OCI-LY3 (cell line): ENCODE results near the gene TRIM4.
"Not testable (repeated sequence)": the region's sequence is repeated elsewhere in the genome, so short reads cannot be mapped to it uniquely, and the experiment has no call there.

ENCODE experiments used
- H2AFZ ChIP-seq: fragments of 200-600, 300-600 bp; shearing (Covaris generic); 2 replicates; pipeline ENCODE4 v1.6.0; 2014; ENCODE audit warnings: antibody characterized with exemption, low read depth, low read length
- H3K27ac ChIP-seq: fragments of 200-600, 300-600 bp; sonication (generic); 2 replicates; pipeline ENCODE4 v1.5.1; 2014; ENCODE audit warnings: mild to moderate bottlenecking, low read length, moderate library complexity, mixed read lengths
- H3K27me3 ChIP-seq: fragments of 200-600, 300-600 bp; sonication (generic); 2 replicates; pipeline ENCODE4 v1.6.1; 2014; ENCODE audit warnings: low read depth, low read length, mixed read lengths
- H3K36me3 ChIP-seq: fragments of 200-600, 300-600 bp; sonication (generic); replicated peaks from 2 replicates; pipeline ENCODE3; 2014; ENCODE audit warnings: low read depth, low read length, mixed read lengths
- H3K4me1 ChIP-seq: fragments of 300-600, 200-600 bp; sonication (generic); 2 replicates; pipeline ENCODE4 v1.6.1; 2014; ENCODE audit warnings: low read length, mixed read lengths
- H3K4me2 ChIP-seq: fragments of 200-600, 300-600 bp; sonication (generic); 2 replicates; pipeline ENCODE4 v1.6.1; 2014; ENCODE audit warnings: low read length, mixed read lengths
- H3K4me3 ChIP-seq: fragments of 300-600, 200-600 bp; sonication (generic); 2 replicates; pipeline ENCODE4 v1.5.1; 2014; ENCODE audit warnings: antibody characterized with exemption, mild to moderate bottlenecking, low read length, moderate library complexity
- H3K79me2 ChIP-seq: fragments of 300-600, 200-600 bp; shearing (Covaris generic); 2 replicates; pipeline ENCODE4 v1.6.1; 2014; ENCODE audit warnings: mild to moderate bottlenecking, low read length, mixed read lengths
- H3K9ac ChIP-seq: fragments of 300-600, 200-600 bp; shearing (Covaris generic); 2 replicates; pipeline ENCODE4 v1.6.0; 2014; ENCODE audit warnings: mild to moderate bottlenecking, low read length, moderate library complexity
- H3K9me3 ChIP-seq: fragments of 200-600, 300-600 bp; shearing (Covaris generic); 2 replicates; pipeline ENCODE4 v1.6.1; 2014; ENCODE audit warnings: low read length, mixed read lengths; ENCODE audit not compliant: insufficient read depth
- H4K20me1 ChIP-seq: fragments of 200-600, 300-600 bp; sonication (generic); 2 replicates; pipeline ENCODE4 v1.6.1; 2016; ENCODE audit warnings: low read length, mixed read lengths; ENCODE audit not compliant: insufficient read depth
- CTCF ChIP-seq: fragments of 200-600, 300-600 bp; sonication (generic); IDR thresholded peaks from 2 replicates; pipeline ENCODE4 v1.5.1; 2014; ENCODE audit warnings: antibody characterized with exemption, low read length, low read depth
- EZH2phosphoT487 ChIP-seq: fragments of 200-600 bp; shearing (Covaris generic); IDR thresholded peaks from 2 replicates; pipeline ENCODE4 v1.6.1; 2018; ENCODE audit warnings: antibody characterized with exemption, mixed run types, low read depth

The TRIM4 gene

GRCh38 chr7:99918959-99919813, at the start of gene TRIM4:
TSS of gene TRIM4 (minus strand) at chr7:99919530. CDS start at chr7:99919401, 129 bp downstream.
- TF ChIP-seq CTCF, result peak; percentile 30
- no peak for TF ChIP-seq EZH2phosphoT487
- peaks cover 59% of the 10 kb centered on the region for H3K79me2 ChIP-seq
- H3K36me3 ChIP-seq, result peaks cover 29% of the 10 kb centered on the region

GRCh38 chr7:99958564-99959227, 39.4 kb upstream of the TRIM4 start:
- Histone ChIP-seq H2AFZ (no peak overlapping the region), H3K27me3 (peaks cover 14% of the 10 kb centered on the region)

More at GRCh38 chr7:99918959-99919813, at the start of gene TRIM4:
- 0 out of 2 replicates have a peak, but pooled peaks cover 9% of the 10 kb centered on the region for H4K20me1 ChIP-seq
- H3K4me2 ChIP-seq, result peak within 1 kb of the TSS; percentile 96
- H3K9me3 ChIP-seq, result no peaks in the 10 kb centered on the region
- H3K9ac ChIP-seq, result peak within 1 kb of the TSS; percentile 90
- no peaks in the 10 kb centered on the region for H3K27me3 ChIP-seq
- H2AFZ ChIP-seq, result peak within 1 kb of the TSS; percentile 79
- peaks cover 16% of the 10 kb centered on the region for H3K4me1 ChIP-seq
- H3K27ac ChIP-seq, result peak within 1 kb of the TSS; percentile 50
- peak within 1 kb of the TSS; percentile 89 for H3K4me3 ChIP-seq

GRCh38 chr7:99955247-99955646, 35.9 kb upstream of the TRIM4 start:
- no peak overlapping the region for H3K27ac ChIP-seq
- H3K36me3 ChIP-seq, result no peaks in the 10 kb centered on the region
- TF ChIP-seq CTCF (no peak), EZH2phosphoT487 (no peak)
- H3K4me2 ChIP-seq, result no peak overlapping the region
- H3K79me2 ChIP-seq, result no peaks in the 10 kb centered on the region
- no peak overlapping the region for H2AFZ ChIP-seq
- H3K27me3 ChIP-seq, result peaks cover 14% of the 10 kb centered on the region
- H3K9me3 ChIP-seq, result no peaks in the 10 kb centered on the region
- H3K4me1 ChIP-seq, result no peaks in the 10 kb centered on the region
- H3K4me3 ChIP-seq, result no peak overlapping the region
- no peak overlapping the region for H3K9ac ChIP-seq
- H4K20me1 ChIP-seq, result no peaks in the 10 kb centered on the region

More at GRCh38 chr7:99958564-99959227, 39.4 kb upstream of the TRIM4 start:
- Histone ChIP-seq H3K9me3 (no peaks in the 10 kb centered on the region), H4K20me1 (no peaks in the 10 kb centered on the region), H3K9ac (no peak overlapping the region), H3K79me2 (no peaks in the 10 kb centered on the region), H3K27ac (no peak overlapping the region), H3K36me3 (no peaks in the 10 kb centered on the region), H3K4me2 (no peak overlapping the region), H3K4me1 (no peaks in the 10 kb centered on the region), H3K4me3 (no peak overlapping the region)
- TF ChIP-seq CTCF (no peak), EZH2phosphoT487 (no peak)

GRCh38 chr7:99954643-99955042, 35.3 kb upstream of the TRIM4 start:
- not testable (repeated sequence) for H3K9ac ChIP-seq, H3K4me2 ChIP-seq, H3K9me3 ChIP-seq, H3K27ac ChIP-seq, H4K20me1 ChIP-seq, H3K79me2 ChIP-seq, H3K36me3 ChIP-seq, H3K4me3 ChIP-seq, H2AFZ ChIP-seq, H3K4me1 ChIP-seq
- H3K27me3 ChIP-seq, result peaks cover 14% of the 10 kb centered on the region
